Activated T-cell treated with anti-CD3 and anti-CD28 coated beads, Interleukin-2, amount 50 U/mL, for 1 hour (primary cell): ENCODE data around the gene ARHGEF7.

Source experiments
- DNase-seq: peaks from one replicate; pipeline ENCODE4 v3.0.0-alpha.2; 2020

ARHGEF7 gene

GRCh38 chr13:111330066-111330610 lies 215.0 kb downstream of the ARHGEF7 start:
- DNase-seq: no peak

- no peak for DNase-seq
Measured at GRCh38 chr13:111335298-111335697, 220.2 kb downstream of the ARHGEF7 start.

GRCh38 chr13:111336666-111337065 lies 221.6 kb downstream of the ARHGEF7 start:
- DNase-seq: no peak

- no peak for DNase-seq
Measured at GRCh38 chr13:111337206-111337605, 222.1 kb downstream of the ARHGEF7 start.

- no peak for DNase-seq
Measured at GRCh38 chr13:111337741-111338140, 222.6 kb downstream of the ARHGEF7 start.

- DNase-seq: no peak
Measured at GRCh38 chr13:111338841-111339240, 223.7 kb downstream of the ARHGEF7 start.

GRCh38 chr13:111339366-111340143 lies 224.4 kb downstream of the ARHGEF7 start:
- no peak for DNase-seq

- no peak for DNase-seq
Measured at GRCh38 chr13:111341886-111342285, 226.8 kb downstream of the ARHGEF7 start.

- no peak for DNase-seq
Measured at GRCh38 chr13:111342721-111343120, 227.6 kb downstream of the ARHGEF7 start.

- no peak for DNase-seq
Measured at GRCh38 chr13:111343186-111343805, 228.2 kb downstream of the ARHGEF7 start.

- no peak for DNase-seq
Measured at GRCh38 chr13:111344471-111345191, 229.5 kb downstream of the ARHGEF7 start.

- no peak for DNase-seq
Measured at GRCh38 chr13:111345682-111346081, 230.6 kb downstream of the ARHGEF7 start.

GRCh38 chr13:111346101-111346680 lies 231.1 kb downstream of the ARHGEF7 start:
- no peak for DNase-seq

- DNase-seq: no peak
Measured at GRCh38 chr13:111347438-111347837, 232.3 kb downstream of the ARHGEF7 start.

- no peak for DNase-seq
Measured at GRCh38 chr13:111353508-111353907, 238.4 kb downstream of the ARHGEF7 start.

GRCh38 chr13:111354789-111355188 lies 239.7 kb downstream of the ARHGEF7 start:
- DNase-seq: no peak
